Measurements from ENCODE around the gene HSD11B1L.

GRCh38 chr19:5695649-5696195 is 14.9 kb downstream of the HSD11B1L start:
- TF ChIP-seq CTCF (IDR thresholded peaks at IDR 0.05) = no peak
- TF ChIP-seq EZH2 (IDR thresholded peaks at IDR 0.05; ENCODE audit: borderline replicate concordance, insufficient read depth, low read depth, low read length, poor library complexity, severe bottlenecking) = no peak
